Measurements from ENCODE around the gene CCSER2.

The CCSER2 gene

GRCh38 chr10:84395581-84395980 is 67.2 kb downstream of the CCSER2 start:
- in situ Hi-C loops (cut with HindIII; ENCODE audit: low sequenced_read_pairs): no loop called here
- H3K4me3 ChIP-seq (ENCODE audit: low read depth, low read length): no peak overlapping the region
- no peak for DNase-seq (ENCODE audit: low read depth, low spot score)
- TF ChIP-seq CTCF (IDR thresholded peaks at IDR 0.05; ENCODE audit: low read depth, low read length): no peak

- no peak overlapping the region for H3K4me3 ChIP-seq (ENCODE audit: low read depth, low read length)
- no peak for TF ChIP-seq CTCF (IDR thresholded peaks at IDR 0.05; ENCODE audit: low read depth, low read length)
- no peak for DNase-seq (ENCODE audit: low read depth, low spot score)
- in situ Hi-C loops (cut with HindIII; ENCODE audit: low sequenced_read_pairs): no loop called here
Measured at GRCh38 chr10:84397735-84398144, 69.4 kb downstream of the CCSER2 start.

- in situ Hi-C loops (cut with HindIII; ENCODE audit: low sequenced_read_pairs): no loop called here
- TF ChIP-seq CTCF (IDR thresholded peaks at IDR 0.05; ENCODE audit: low read depth, low read length): no peak
- H3K4me3 ChIP-seq (ENCODE audit: low read depth, low read length): no peak overlapping the region
- no peak for DNase-seq (ENCODE audit: low read depth, low spot score)
Measured at GRCh38 chr10:84398696-84399095, 70.3 kb downstream of the CCSER2 start.

GRCh38 chr10:84401854-84402611 is 73.6 kb downstream of the CCSER2 start:
- in situ Hi-C loops (cut with HindIII; ENCODE audit: low sequenced_read_pairs): no loop called here
- DNase-seq (ENCODE audit: low read depth, low spot score): no peak
- no peak for TF ChIP-seq CTCF (IDR thresholded peaks at IDR 0.05; ENCODE audit: low read depth, low read length)
- no peak overlapping the region for H3K4me3 ChIP-seq (ENCODE audit: low read depth, low read length)

GRCh38 chr10:84404783-84405182 is 76.4 kb downstream of the CCSER2 start:
- DNase-seq (ENCODE audit: low read depth, low spot score): no peak
- in situ Hi-C loops (cut with HindIII; ENCODE audit: low sequenced_read_pairs): no loop called here
- no peak for TF ChIP-seq CTCF (IDR thresholded peaks at IDR 0.05; ENCODE audit: low read depth, low read length)
- no peak overlapping the region for H3K4me3 ChIP-seq (ENCODE audit: low read depth, low read length)

- DNase-seq (ENCODE audit: low read depth, low spot score): no peak
- H3K4me3 ChIP-seq (ENCODE audit: low read depth, low read length): no peak overlapping the region
- no peak for TF ChIP-seq CTCF (IDR thresholded peaks at IDR 0.05; ENCODE audit: low read depth, low read length)
- in situ Hi-C loops (cut with HindIII; ENCODE audit: low sequenced_read_pairs): no loop called here
Measured at GRCh38 chr10:84405662-84406061, 77.3 kb downstream of the CCSER2 start.

Data from astrocyte of the spinal cord (primary cell).